Activated naive CD8-positive, alpha-beta T cell treated with anti-CD3 and anti-CD28 coated beads, Interleukin-2, amount 50 U/mL, for 24 hours (primary cell): ENCODE measurements around the gene RTN4IP1.

Source experiments
- ATAC-seq: fragments of 150-1000 bp; cut with Tn5 transposase; one replicate; pipeline ENCODE4 v1.10.0; 2021
- DNase-seq: peaks from one replicate; pipeline ENCODE4 v3.0.0; 2021
- H3K27ac Mint-ChIP-seq: one replicate; pipeline ENCODE4 v1.8.0; 2021; ENCODE audit warnings: mild to moderate bottlenecking, mixed read lengths
- H3K27me3 Mint-ChIP-seq: one replicate; pipeline ENCODE4 v1.8.0; 2021; ENCODE audit warnings: mixed read lengths
- H3K36me3 Mint-ChIP-seq: one replicate; pipeline ENCODE4 v1.8.0; 2021; ENCODE audit warnings: low read depth, mixed read lengths
- H3K4me1 Mint-ChIP-seq: one replicate; pipeline ENCODE4 v1.8.0; 2021; ENCODE audit warnings: mixed read lengths
- H3K4me3 Mint-ChIP-seq: one replicate; pipeline ENCODE4 v1.8.0; 2021; ENCODE audit warnings: mild to moderate bottlenecking, moderate library complexity, mixed read lengths
- H3K9me3 Mint-ChIP-seq: one replicate; pipeline ENCODE4 v1.8.0; 2021; ENCODE audit warnings: mixed read lengths

Gene RTN4IP1

GRCh38 chr6:106536851-106537250 lies 92.4 kb downstream of the RTN4IP1 start:
- H3K4me1 Mint-ChIP-seq: peaks cover 74% of the 10 kb centered on the region
- ATAC-seq: peak; percentile 13

GRCh38 chr6:106536357-106536756 lies 92.9 kb downstream of the RTN4IP1 start:
- DNase-seq (no peak), ATAC-seq (peak; percentile 20)
- H3K9me3 Mint-ChIP-seq: no peaks in the 10 kb centered on the region
- peaks cover 62% of the 10 kb centered on the region for H3K36me3 Mint-ChIP-seq
- no peaks in the 10 kb centered on the region for H3K27me3 Mint-ChIP-seq
- peak overlapping the region; percentile 87 for H3K27ac Mint-ChIP-seq
- H3K4me3 Mint-ChIP-seq: peak overlapping the region; percentile 50
- H3K4me1 Mint-ChIP-seq: peaks cover 75% of the 10 kb centered on the region

More at GRCh38 chr6:106536851-106537250, 92.4 kb downstream of the RTN4IP1 start:
- peak overlapping the region; percentile 50 for H3K4me3 Mint-ChIP-seq
- no peaks in the 10 kb centered on the region for H3K9me3 Mint-ChIP-seq
- peak overlapping the region; percentile 87 for H3K27ac Mint-ChIP-seq
- H3K27me3 Mint-ChIP-seq: no peaks in the 10 kb centered on the region
- no peak for DNase-seq
- peaks cover 64% of the 10 kb centered on the region for H3K36me3 Mint-ChIP-seq

DNA sequence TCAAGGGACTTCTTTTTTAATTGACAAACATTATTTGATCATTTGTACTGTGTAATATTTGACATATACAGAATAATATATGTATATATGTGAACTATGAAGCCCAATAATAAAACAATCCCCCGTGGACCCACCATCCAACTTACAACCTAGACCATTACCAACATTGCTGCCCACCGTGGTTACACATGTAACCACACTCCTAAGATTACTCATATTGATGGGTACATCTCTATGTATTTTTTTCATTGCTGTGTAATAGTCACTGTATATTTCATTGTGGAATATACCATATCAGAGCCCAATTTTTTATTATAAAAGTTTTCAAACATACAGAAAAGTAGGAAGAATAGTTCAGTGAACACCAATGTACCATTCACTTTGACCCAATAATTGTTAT lies 94.3 kb downstream of the RTN4IP1 start:
- no peak for DNase-seq
- no peaks in the 10 kb centered on the region for H3K27me3 Mint-ChIP-seq
- peaks cover 67% of the 10 kb centered on the region for H3K36me3 Mint-ChIP-seq
- ATAC-seq: peak; percentile 30
- peak overlapping the region; percentile 7 for H3K4me3 Mint-ChIP-seq
- H3K4me1 Mint-ChIP-seq: peaks cover 83% of the 10 kb centered on the region
- peak overlapping the region; percentile 89 for H3K27ac Mint-ChIP-seq
- H3K9me3 Mint-ChIP-seq: no peaks in the 10 kb centered on the region

- Mint-ChIP-seq H3K4me1 (peaks cover 85% of the 10 kb centered on the region), H3K27me3 (no peaks in the 10 kb centered on the region), H3K27ac (peak overlapping the region; percentile 89), H3K36me3 (peaks cover 69% of the 10 kb centered on the region), H3K4me3 (peak overlapping the region; percentile 19), H3K9me3 (no peaks in the 10 kb centered on the region)
- peak; percentile 83 for ATAC-seq
- peak; percentile 54 for DNase-seq
Observed at GRCh38 chr6:106534564-106534982, 94.7 kb downstream of the RTN4IP1 start.

DNA sequence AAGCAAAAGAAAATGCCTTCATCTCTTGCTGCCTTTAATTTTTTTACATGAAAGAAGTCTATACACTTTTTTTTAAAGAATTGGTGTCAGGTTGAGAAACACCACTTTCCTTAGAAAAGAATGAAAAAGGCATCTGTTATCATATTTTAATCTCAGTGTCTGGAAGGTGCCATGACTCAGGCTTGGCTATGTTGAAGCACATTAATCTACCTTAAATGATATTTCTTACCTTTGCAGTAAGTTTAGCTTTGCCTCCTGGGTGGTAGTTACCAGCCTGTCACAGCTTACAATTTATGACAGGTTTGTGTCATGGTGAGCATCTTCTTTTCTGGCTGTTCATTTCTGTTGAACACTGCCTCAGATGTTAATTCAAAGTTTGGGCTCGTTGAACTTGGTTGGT lies 95.3 kb downstream of the RTN4IP1 start:
- Mint-ChIP-seq H3K9me3 (no peaks in the 10 kb centered on the region), H3K4me3 (peak overlapping the region; percentile 19), H3K36me3 (peaks cover 72% of the 10 kb centered on the region), H3K4me1 (peaks cover 89% of the 10 kb centered on the region), H3K27ac (peak overlapping the region; percentile 89), H3K27me3 (no peaks in the 10 kb centered on the region)
- ATAC-seq (no peak), DNase-seq (no peak)

- Mint-ChIP-seq H3K27ac (no peak overlapping the region), H3K4me3 (no peak overlapping the region), H3K9me3 (no peaks in the 10 kb centered on the region), H3K27me3 (no peaks in the 10 kb centered on the region), H3K36me3 (peaks cover 68% of the 10 kb centered on the region), H3K4me1 (peaks cover 86% of the 10 kb centered on the region)
- DNase-seq (no peak), ATAC-seq (no peak)
Observed at GRCh38 chr6:106533054-106533453, 96.2 kb downstream of the RTN4IP1 start.

- H3K4me1 Mint-ChIP-seq: peaks cover 85% of the 10 kb centered on the region
- H3K27ac Mint-ChIP-seq: no peak overlapping the region
- H3K27me3 Mint-ChIP-seq: no peaks in the 10 kb centered on the region
- no peaks in the 10 kb centered on the region for H3K9me3 Mint-ChIP-seq
- DNase-seq (no peak), ATAC-seq (no peak)
- H3K4me3 Mint-ChIP-seq: no peak overlapping the region
- peaks cover 61% of the 10 kb centered on the region for H3K36me3 Mint-ChIP-seq
Observed at GRCh38 chr6:106530502-106530901, 98.8 kb downstream of the RTN4IP1 start.

- H3K27ac Mint-ChIP-seq: no peak overlapping the region
- H3K9me3 Mint-ChIP-seq: no peaks in the 10 kb centered on the region
- H3K36me3 Mint-ChIP-seq: peaks cover 59% of the 10 kb centered on the region
Observed at GRCh38 chr6:106530026-106530425, 99.3 kb downstream of the RTN4IP1 start.

GRCh38 chr6:106529438-106529837 lies 99.9 kb downstream of the RTN4IP1 start:
- DNase-seq: no peak
- H3K27me3 Mint-ChIP-seq: no peaks in the 10 kb centered on the region

More at GRCh38 chr6:106530026-106530425, 99.3 kb downstream of the RTN4IP1 start:
- ATAC-seq: no peak
- H3K4me3 Mint-ChIP-seq: no peak overlapping the region
- DNase-seq: no peak
- no peaks in the 10 kb centered on the region for H3K27me3 Mint-ChIP-seq
- peaks cover 85% of the 10 kb centered on the region for H3K4me1 Mint-ChIP-seq

DNA sequence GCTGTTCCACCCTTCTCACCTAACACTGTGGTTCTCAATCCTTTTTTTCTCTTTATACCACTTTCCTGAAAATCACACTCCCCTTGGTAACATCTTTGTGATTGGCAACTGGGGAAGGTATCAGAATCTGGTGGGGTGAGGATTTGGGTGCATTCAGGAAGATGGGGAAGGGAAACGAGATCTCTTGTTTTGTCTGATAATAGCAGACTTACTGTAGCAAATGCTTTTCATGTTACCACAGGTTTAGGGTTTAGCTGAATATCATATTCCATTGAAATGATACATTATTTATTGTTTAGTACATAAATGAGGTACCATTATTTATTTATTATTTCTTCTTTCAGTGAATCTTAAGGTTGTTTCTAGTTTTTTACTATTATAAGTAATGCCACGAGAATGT lies 100.8 kb downstream of the RTN4IP1 start:
- no peak overlapping the region for H3K4me3 Mint-ChIP-seq

More at GRCh38 chr6:106529438-106529837, 99.9 kb downstream of the RTN4IP1 start:
- Mint-ChIP-seq H3K4me1 (peaks cover 85% of the 10 kb centered on the region), H3K36me3 (peaks cover 57% of the 10 kb centered on the region), H3K4me3 (no peak overlapping the region), H3K9me3 (no peaks in the 10 kb centered on the region), H3K27ac (peak overlapping the region; percentile 57)
- ATAC-seq: no peak

DNA sequence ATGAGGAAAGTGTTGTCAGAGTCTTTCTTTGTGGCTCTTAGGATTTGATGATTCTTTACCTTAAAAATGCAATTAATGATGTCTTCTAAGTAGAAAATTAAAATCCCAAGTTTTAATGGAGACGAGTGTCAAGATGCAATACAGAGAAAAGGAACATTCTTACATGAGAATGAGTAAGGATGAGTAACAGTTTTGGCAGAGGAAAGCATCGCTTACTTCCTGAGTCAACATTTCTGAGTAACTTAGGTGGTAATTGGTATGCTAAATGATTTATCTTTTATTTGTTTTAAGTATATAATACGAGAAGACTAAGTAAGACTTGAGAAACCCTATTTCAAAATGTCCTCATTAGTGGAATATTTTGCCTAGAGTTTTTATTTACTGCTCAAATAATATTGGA lies 101.3 kb downstream of the RTN4IP1 start:
- Mint-ChIP-seq H3K4me1 (peaks cover 83% of the 10 kb centered on the region), H3K27me3 (no peaks in the 10 kb centered on the region), H3K36me3 (peaks cover 46% of the 10 kb centered on the region), H3K27ac (peak overlapping the region; percentile 85), H3K4me3 (peak overlapping the region; percentile 42), H3K9me3 (no peaks in the 10 kb centered on the region)
- DNase-seq (no peak), ATAC-seq (peak; percentile 65)

More for the DNA sequence above, 100.8 kb downstream of the RTN4IP1 start:
- Mint-ChIP-seq H3K36me3 (peaks cover 50% of the 10 kb centered on the region), H3K4me1 (peaks cover 85% of the 10 kb centered on the region), H3K27me3 (no peaks in the 10 kb centered on the region), H3K9me3 (no peaks in the 10 kb centered on the region), H3K27ac (peak overlapping the region; percentile 85)
- ATAC-seq (no peak), DNase-seq (no peak)

GRCh38 chr6:106527117-106527516 lies 102.2 kb downstream of the RTN4IP1 start:
- H3K27ac Mint-ChIP-seq: peak overlapping the region; percentile 26
- ATAC-seq: no peak
- H3K36me3 Mint-ChIP-seq: peaks cover 44% of the 10 kb centered on the region
- no peaks in the 10 kb centered on the region for H3K27me3 Mint-ChIP-seq
- no peak for DNase-seq
- no peaks in the 10 kb centered on the region for H3K9me3 Mint-ChIP-seq
- H3K4me3 Mint-ChIP-seq: no peak overlapping the region
- H3K4me1 Mint-ChIP-seq: peaks cover 82% of the 10 kb centered on the region

GRCh38 chr6:106525882-106526275 lies 103.4 kb downstream of the RTN4IP1 start:
- H3K4me1 Mint-ChIP-seq: peaks cover 85% of the 10 kb centered on the region
- H3K4me3 Mint-ChIP-seq: peak overlapping the region; percentile 88
- H3K27ac Mint-ChIP-seq: peak overlapping the region; percentile 93
- H3K9me3 Mint-ChIP-seq: no peaks in the 10 kb centered on the region
- DNase-seq: no peak
- peaks cover 49% of the 10 kb centered on the region for H3K36me3 Mint-ChIP-seq
- H3K27me3 Mint-ChIP-seq: peaks cover 2% of the 10 kb centered on the region
- no peak for ATAC-seq

DNA sequence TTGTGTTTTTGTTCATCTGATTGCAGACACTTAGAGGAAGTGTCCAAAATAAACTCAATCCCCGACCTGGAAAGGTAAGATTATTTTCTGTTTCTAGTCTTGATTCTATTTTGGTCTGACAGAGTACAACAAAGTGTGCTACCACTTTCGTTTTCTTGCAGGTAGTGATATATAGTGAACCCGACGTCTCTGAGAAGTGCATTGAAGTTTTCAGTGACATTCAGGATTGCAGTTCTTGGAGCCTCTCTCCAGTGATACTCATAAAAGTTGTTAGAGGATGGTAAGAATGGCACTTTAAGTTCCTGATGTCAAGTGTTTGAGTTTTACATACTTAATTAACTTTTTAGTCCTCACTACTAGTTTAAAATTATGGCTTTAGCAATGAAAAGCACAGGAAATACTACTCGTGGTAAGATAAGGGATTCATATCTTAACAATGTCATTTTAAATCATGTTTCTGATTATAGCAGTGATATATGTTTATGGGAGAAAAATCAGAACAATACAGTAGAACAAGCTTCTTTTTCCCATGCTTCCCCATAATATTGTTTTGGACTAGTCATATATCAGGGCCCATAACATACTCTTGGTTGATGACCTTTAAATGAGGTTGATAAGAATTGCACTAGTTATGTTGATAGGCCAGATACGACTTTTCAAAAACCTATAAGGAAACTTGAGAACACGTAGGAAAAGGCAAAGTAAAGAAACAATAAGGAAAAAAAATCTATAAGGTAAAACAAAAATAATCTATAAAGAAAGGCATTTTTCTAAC lies 104.0 kb downstream of the RTN4IP1 start:
- Mint-ChIP-seq H3K9me3 (no peaks in the 10 kb centered on the region), H3K4me3 (peak overlapping the region; percentile 88), H3K36me3 (peaks cover 50% of the 10 kb centered on the region), H3K4me1 (peaks cover 86% of the 10 kb centered on the region), H3K27me3 (peaks cover 2% of the 10 kb centered on the region), H3K27ac (peak overlapping the region; percentile 93)
- ATAC-seq: peak; percentile 17
- DNase-seq: no peak

DNA sequence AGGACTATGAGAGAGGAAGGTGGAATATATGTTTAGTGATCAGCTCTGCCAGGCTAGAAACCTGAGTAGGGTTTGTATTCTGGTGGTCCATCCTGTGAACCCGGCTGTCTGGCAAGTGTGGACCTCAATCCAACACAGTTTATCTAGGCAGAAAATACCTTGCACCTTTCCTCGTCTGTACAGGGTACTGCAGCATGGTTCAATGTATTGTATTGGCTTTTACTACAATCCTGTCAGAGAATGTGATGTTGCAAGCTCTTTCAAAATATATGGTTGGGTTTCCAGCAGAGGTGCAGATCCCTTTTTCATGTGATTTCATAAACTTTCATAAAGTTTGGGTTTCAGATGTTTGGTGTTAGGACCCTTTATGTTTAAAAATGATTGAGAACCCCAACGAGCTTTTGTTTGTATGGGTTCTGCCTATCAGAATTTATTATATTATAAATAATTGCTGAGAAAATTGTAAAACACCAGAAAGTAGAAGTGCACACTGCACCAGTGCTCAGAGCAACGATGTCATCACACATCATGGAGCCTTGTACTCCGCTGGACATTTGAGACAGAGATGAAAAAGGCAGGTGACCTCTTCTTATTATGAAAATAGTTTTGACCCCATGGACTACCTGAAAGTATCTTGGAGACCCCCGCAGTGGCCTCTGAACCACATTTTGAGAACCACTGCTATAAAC lies 106.6 kb downstream of the RTN4IP1 start:
- H3K36me3 Mint-ChIP-seq: peaks cover 41% of the 10 kb centered on the region
- H3K4me1 Mint-ChIP-seq: peaks cover 85% of the 10 kb centered on the region
- ATAC-seq: no peak
- DNase-seq: no peak
- peak overlapping the region; percentile 99 for H3K27ac Mint-ChIP-seq
- no peaks in the 10 kb centered on the region for H3K9me3 Mint-ChIP-seq
- peaks cover 2% of the 10 kb centered on the region for H3K27me3 Mint-ChIP-seq
- peak overlapping the region; percentile 88 for H3K4me3 Mint-ChIP-seq
